Right lobe of liver (tissue), 4 donors: ENCODE data around the gene ANKRD34B.

Experiments
- CTCF ChIP-seq, 4 donors: fragments of 200-600 bp in 3 of 4; fragments of 450-650 bp in 1 of 4; IDR thresholded peaks; one replicate each; pipeline versions ENCODE4 v1.5.1 to v1.8.0; 2016 to 2022; ENCODE audit warnings: antibody characterized with exemption in 4 of 4, mild to moderate bottlenecking in 2 of 4
- POLR2A ChIP-seq: fragments of 450-650 bp; IDR thresholded peaks from one replicate; pipeline ENCODE4 v1.6.1; 2017; ENCODE audit warnings: antibody characterized with exemption, mild to moderate bottlenecking
- donor health status: DM: no; HTN: no; CAD: no.
- donor health status: DM: no; HTN: no; CAD: no.
- donor health status: DM: no; HTN: yes; CAD: no.

GRCh38 chr5:80590766-80591165, 20.7 kb upstream of the ANKRD34B start:
- TF ChIP-seq POLR2A (no peak), CTCF (IDR thresholded peaks at IDR 0.05) (no peak)
